ENCODE data around the gene LINGO1. TPM values are rescaled to one million over a fixed set of nuclear protein-coding genes. Genes with fewer than 3 reads are reported as not detected.

LINGO1 gene, protein sequence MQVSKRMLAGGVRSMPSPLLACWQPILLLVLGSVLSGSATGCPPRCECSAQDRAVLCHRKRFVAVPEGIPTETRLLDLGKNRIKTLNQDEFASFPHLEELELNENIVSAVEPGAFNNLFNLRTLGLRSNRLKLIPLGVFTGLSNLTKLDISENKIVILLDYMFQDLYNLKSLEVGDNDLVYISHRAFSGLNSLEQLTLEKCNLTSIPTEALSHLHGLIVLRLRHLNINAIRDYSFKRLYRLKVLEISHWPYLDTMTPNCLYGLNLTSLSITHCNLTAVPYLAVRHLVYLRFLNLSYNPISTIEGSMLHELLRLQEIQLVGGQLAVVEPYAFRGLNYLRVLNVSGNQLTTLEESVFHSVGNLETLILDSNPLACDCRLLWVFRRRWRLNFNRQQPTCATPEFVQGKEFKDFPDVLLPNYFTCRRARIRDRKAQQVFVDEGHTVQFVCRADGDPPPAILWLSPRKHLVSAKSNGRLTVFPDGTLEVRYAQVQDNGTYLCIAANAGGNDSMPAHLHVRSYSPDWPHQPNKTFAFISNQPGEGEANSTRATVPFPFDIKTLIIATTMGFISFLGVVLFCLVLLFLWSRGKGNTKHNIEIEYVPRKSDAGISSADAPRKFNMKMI
- 7.1 to 12.6 TPM (median 8.4 TPM) in 5 replicates for total RNA-seq (2022; extraction: Qiagen RNA extraction; ENCODE audit: low read depth)

DNA sequence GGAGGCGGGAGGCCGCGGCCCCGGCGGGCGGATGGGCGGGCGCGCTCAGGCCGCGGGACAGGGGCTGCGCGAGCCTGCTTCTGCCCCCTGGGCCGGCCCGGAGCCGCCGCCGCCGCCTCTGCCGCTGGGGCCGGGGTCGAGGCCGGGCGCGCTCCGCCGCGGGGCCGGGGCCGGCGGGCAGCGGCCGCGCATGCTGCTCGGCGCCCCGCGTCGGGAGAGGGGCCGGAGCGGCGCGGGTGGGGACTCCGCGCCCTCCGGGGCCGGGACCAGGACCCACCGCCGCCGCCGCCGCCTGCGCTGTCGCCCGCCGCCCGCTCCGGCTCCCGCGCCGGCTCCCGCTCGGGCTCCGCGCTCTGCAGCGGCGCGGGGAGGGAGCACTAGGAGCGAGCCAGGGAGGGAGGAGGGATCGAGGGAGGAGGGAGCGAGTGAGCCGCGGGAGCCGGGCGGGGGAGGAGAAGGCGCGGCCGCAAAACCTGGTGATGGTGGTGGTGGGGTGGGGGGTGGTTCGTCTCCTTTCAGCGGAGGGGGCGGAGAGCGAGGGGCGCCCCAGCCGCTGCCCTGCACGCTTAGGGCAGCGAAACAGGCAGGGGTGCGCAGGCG, at the start of gene LINGO1:
Gene LINGO1 (minus strand): TSS at position 379 of the 600 bp plus-strand sequence. CDS start 597 bp downstream, outside the sequence.

Other genes starting within 250 kb of the LINGO1 start
- 7.3 to 12.6 TPM (median 12.2 TPM) in 5 replicates for gene PEAK1, start 212.8 kb downstream of the LINGO1 start, total RNA-seq (2022; extraction: Qiagen RNA extraction; ENCODE audit: low read depth)
- 26.7 to 33.3 TPM (median 31.2 TPM) in 5 replicates for gene HMG20A, start 212.0 kb downstream of the LINGO1 start, total RNA-seq (2022; extraction: Qiagen RNA extraction; ENCODE audit: low read depth)

Measured in A549 treated with DMSO at 1 μM for 4 hours (cell line).